K562 (cell line): ENCODE measurements around the gene CYRIA.

Source experiments
- SMAD3 ChIP-seq: fragments of 450-650 bp; formaldehyde crosslinking; conservative IDR thresholded peaks from 2 replicates; pipeline ENCODE4 v1.4.0; 2020; ENCODE audit warnings: mild to moderate bottlenecking
- ZNF217 ChIP-seq: sonication (generic); formaldehyde crosslinking; IDR thresholded peaks from 2 replicates; pipeline ENCODE4 v1.8.0; 2022; ENCODE audit warnings: mild to moderate bottlenecking, missing genetic modification reagents

DNA sequence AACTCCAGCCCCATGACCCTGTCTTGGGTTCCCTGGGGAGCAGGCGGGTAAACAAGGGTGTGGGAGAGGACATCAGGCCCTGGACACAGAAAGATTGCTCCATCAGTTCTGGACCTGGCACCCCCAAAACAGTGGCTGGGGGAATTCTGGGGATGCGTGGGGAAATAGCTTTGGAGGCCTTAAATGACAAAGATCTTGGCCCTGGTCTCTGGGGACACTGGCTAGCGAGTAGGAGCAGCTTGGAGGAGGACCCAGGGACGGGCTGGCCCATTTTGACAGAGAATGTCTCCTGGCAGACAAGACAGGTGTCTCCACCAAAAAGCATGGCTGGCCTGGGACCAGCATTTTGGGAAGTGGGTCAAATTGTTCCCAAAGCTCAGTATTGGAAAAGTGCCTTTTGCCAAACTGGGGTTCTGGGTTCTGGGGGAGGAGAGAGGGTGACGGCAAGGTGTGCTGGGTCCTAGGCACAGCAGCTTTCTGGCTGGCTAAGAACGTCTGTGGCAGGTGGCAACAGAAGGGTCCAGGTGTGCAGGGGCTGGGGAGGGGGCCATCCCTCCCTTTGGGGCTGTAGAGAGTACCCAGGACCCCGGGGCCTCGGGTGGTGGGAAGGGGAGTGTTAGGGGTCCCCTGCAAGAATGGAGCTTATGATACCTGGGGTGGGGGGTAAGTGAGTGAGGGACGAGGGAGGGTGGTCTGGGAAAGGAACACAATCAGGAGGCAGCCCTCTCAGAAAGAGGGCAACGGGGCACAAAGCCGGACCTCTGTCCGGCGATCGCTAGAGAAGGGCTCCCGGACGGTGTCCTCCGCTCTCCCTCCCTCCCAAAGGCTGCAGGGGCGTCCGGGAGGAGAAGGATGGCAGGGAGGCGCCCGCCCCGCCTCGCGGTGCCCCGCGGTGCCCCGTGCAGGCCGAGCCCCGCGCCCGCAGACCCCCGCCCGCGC lies 556 bp downstream of the CYRIA start:
- TF ChIP-seq SMAD3 (CRISPR knock-in tag): no peak
- TF ChIP-seq ZNF217 (CRISPR knock-in tag): no peak
